K562 (cell line): Measurements from ENCODE around the gene SMARCD2. TPM values are rescaled to one million over a fixed set of nuclear protein-coding genes. Genes with fewer than 3 reads are reported as not detected.

ENCODE experiments used
- CGGBP1 ChIP-seq: fragments of 250-450 bp; sonication (Bioruptor Pico); IDR thresholded peaks from 2 replicates; pipeline ENCODE4 v1.9.0; 2021; ENCODE audit warnings: mild to moderate bottlenecking
- CHD2 ChIP-seq: IDR thresholded peaks from 2 replicates; pipeline ENCODE4 v1.6.1; 2011; ENCODE audit warnings: low read depth, low read length
- ETS1 ChIP-seq: conservative IDR thresholded peaks from 2 replicates; pipeline ENCODE4 v1.6.1; 2011; ENCODE audit warnings: low read depth, mild to moderate bottlenecking, low read length; ENCODE audit not compliant: control insufficient read depth
- HIVEP1 ChIP-seq: fragments of 250-450 bp; sonication (Bioruptor Pico); IDR thresholded peaks from 2 replicates; pipeline ENCODE4 v1.4.0; 2020; ENCODE audit warnings: mild to moderate bottlenecking
- KLF16 ChIP-seq: IDR thresholded peaks from 2 replicates; pipeline ENCODE4 v1.6.1; 2016; ENCODE audit warnings: antibody characterized with exemption
- NCOR1 ChIP-seq: fragments of 450-650 bp; IDR thresholded peaks from 2 replicates; pipeline ENCODE4 v1.6.1; 2016; ENCODE audit warnings: mild to moderate bottlenecking, moderate library complexity
- NFE2L1 ChIP-seq: fragments of 450-650 bp; IDR thresholded peaks from 2 replicates; pipeline ENCODE4 v1.6.1; 2016; ENCODE audit warnings: missing genetic modification characterization, low read depth, mild to moderate bottlenecking, missing compliant biosample characterization, moderate library complexity, borderline replicate concordance
- NFIX ChIP-seq: fragments of 250-450 bp; sonication (Bioruptor Pico); IDR thresholded peaks from 2 replicates; pipeline ENCODE4 v1.4.0; 2020; ENCODE audit warnings: low read depth, mild to moderate bottlenecking, moderate library complexity
- NR1H2 ChIP-seq: sonication (generic); formaldehyde crosslinking; IDR thresholded peaks from 2 replicates; pipeline ENCODE4 v1.4.0; 2020; ENCODE audit warnings: mild to moderate bottlenecking, missing genetic modification reagents
- NRF1 ChIP-seq, 2 experiments: fragments of 450-650 bp; IDR thresholded peaks in 1 of 2; conservative IDR thresholded peaks in 1 of 2; 2 replicates each; pipeline ENCODE4 v1.6.1; 2014; ENCODE audit warnings: mild to moderate bottlenecking in 2 of 2
- PCBP1 ChIP-seq: fragments of 200-400 bp; formaldehyde crosslinking; IDR thresholded peaks from 2 replicates; pipeline ENCODE4 v1.6.1; 2018; ENCODE audit warnings: mild to moderate bottlenecking, low read depth, low read length; ENCODE audit not compliant: poor library complexity, severe bottlenecking
- POLR2B ChIP-seq: fragments of 450-650 bp; IDR thresholded peaks from 2 replicates; pipeline ENCODE4 v1.6.1; 2018; ENCODE audit warnings: low read depth; ENCODE audit not compliant: partially characterized antibody
- PYGO2 ChIP-seq: fragments of 450-650 bp; IDR thresholded peaks from 2 replicates; pipeline ENCODE4 v1.6.1; 2016; ENCODE audit warnings: mild to moderate bottlenecking, missing genetic modification characterization, moderate library complexity, missing compliant biosample characterization
- RBFOX2 ChIP-seq: fragments of 200-400 bp; formaldehyde crosslinking; IDR thresholded peaks from 2 replicates; pipeline ENCODE4 v1.6.1; 2017; ENCODE audit warnings: low read depth, mild to moderate bottlenecking, low read length, moderate library complexity
- SAP30 ChIP-seq: fragments of 200-600 bp; sonication (generic); IDR thresholded peaks from 2 replicates; pipeline ENCODE4 v1.6.1; 2012; ENCODE audit warnings: borderline replicate concordance, low read depth, mild to moderate bottlenecking, moderate library complexity, low read length, control low read depth, inconsistent platforms; ENCODE audit not compliant: insufficient read depth, poor library complexity, severe bottlenecking
- SMC3 ChIP-seq: conservative IDR thresholded peaks from 2 replicates; pipeline ENCODE4 v1.6.1; 2011; ENCODE audit warnings: low read depth, low read length, improper control_type of control experiment; ENCODE audit not compliant: insufficient read depth
- TSHZ1 ChIP-seq: fragments of 250-450 bp; sonication (Bioruptor Pico); IDR thresholded peaks from 2 replicates; pipeline ENCODE4 v1.4.0; 2020; ENCODE audit warnings: mild to moderate bottlenecking, moderate library complexity
- ZBTB1 ChIP-seq: sonication (generic); formaldehyde crosslinking; IDR thresholded peaks from 2 replicates; pipeline ENCODE4 v1.8.1; 2023; ENCODE audit warnings: missing genetic modification reagents, low read depth, mild to moderate bottlenecking, borderline replicate concordance
- ZEB2 ChIP-seq: fragments of 450-650 bp; IDR thresholded peaks from 2 replicates; pipeline ENCODE4 v1.6.1; 2016
- ZNF316 ChIP-seq: fragments of 450-650 bp; IDR thresholded peaks from 2 replicates; pipeline ENCODE4 v1.6.1; 2016
- ZNF354B ChIP-seq: fragments of 250-450 bp; sonication (Bioruptor Pico); IDR thresholded peaks from 2 replicates; pipeline ENCODE4 v1.4.0; 2020
- ZNF586 ChIP-seq: fragments of 450-650 bp; formaldehyde crosslinking; conservative IDR thresholded peaks from 2 replicates; pipeline ENCODE4 v1.4.0; 2020; ENCODE audit warnings: mild to moderate bottlenecking, moderate library complexity
- ZNF77 ChIP-seq: fragments of 250-450 bp; sonication (Bioruptor Pico); IDR thresholded peaks from 2 replicates; pipeline ENCODE4 v1.5.0; 2020
- polyA plus RNA-seq, 8 experiments: library from polyadenylated mRNA; depleted of rRNA in 4 of 8; stranded (reverse) in 5 of 8; unstranded in 3 of 8; fragments of >200 nt; fragmentation: Nextera tagmentation in 2 of 8; fragmentation: Illumina TruSeq in 1 of 8; extraction: Ambion mirVana in 2 of 8; extraction: Trizol in 1 of 8; gene quantifications; 2 replicates each; pipeline versions ENCODE4 v1.2.1 to v1.2.3, GENCODE V29; 2011 to 2014; ENCODE audit warnings: inconsistent platforms in 1 of 8, missing spikeins in 1 of 8
- total RNA-seq, 7 experiments: library from RNA; depleted of rRNA in 6 of 7; stranded (reverse); fragments of >200 nt in 6 of 7; fragmentation: Illumina TruSeq in 2 of 7; extraction: Trizol in 2 of 7; gene quantifications; 2 replicates each; pipeline versions ENCODE4 v1.2.1 to v1.2.3, GENCODE V29; 2011 to 2021; ENCODE audit warnings: low replicate concordance in 1 of 7

SMARCD2 gene
- total and polyA plus RNA-seq, 9 of the 15 experiments (the other 6 are each of a cell fraction or from before 2014, with no cell fraction given), result 1.7 to 114 (median 90.3) TPM

- TF ChIP-seq ZNF77 (CRISPR knock-in tag) (no peak), ZBTB1 (peak; percentile 87; the same call in 1 of the 2 replicates), RBFOX2 (peak; percentile 83), NR1H2 (CRISPR knock-in tag) (no peak), CHD2 (peak; percentile 96), NFE2L1 (tag) (no peak), ETS1 (peak; percentile 79; the same call in 1 of the 2 replicates), NFIX (no peak; the same call in 1 of the 2 replicates), KLF16 (no peak), HIVEP1 (CRISPR knock-in tag) (0 out of 2 replicates have a peak, but pooled peaks have one; percentile 76), NRF1 (conservative IDR thresholded peaks at IDR 0.05 in 1 of 2, IDR thresholded peaks at IDR 0.05 in 1 of 2) (peak; percentile 86 to 88), ZEB2 (no peak; the same call in 1 of the 2 replicates), TSHZ1 (CRISPR knock-in tag) (no peak), NCOR1 (peak; percentile 74), ZNF586 (0 out of 2 replicates have a peak, but pooled peaks have one; percentile 16), PCBP1 (no peak), SMC3 (peak; percentile 5; the same call in 1 of the 2 replicates), ZNF354B (no peak; the same call in 1 of the 2 replicates), CGGBP1 (CRISPR knock-in tag) (peak; percentile 51; the same call in 1 of the 2 replicates), POLR2B (peak; percentile 68), PYGO2 (tag) (0 out of 2 replicates have a peak, but pooled peaks have one; percentile 30), ZNF316 (no peak), SAP30 (no peak)
These were observed at the start of gene SMARCD2 (continued) for GRCh38 chr17:63842540-63843386.
